Kidney epithelial cell (primary cell): ENCODE results near the gene ENTR1. TPM values are rescaled to one million over a fixed set of nuclear protein-coding genes. Genes with fewer than 3 reads are reported as not detected.
A peak's percentile ranks its signal among the peaks of the same experiment; 100 is the strongest.

ENCODE experiments used
- DNase-seq: peaks from one replicate; pipeline ENCODE4 v3.0.0-alpha.2; 2010; ENCODE audit warnings: low read depth
- H3K27me3 ChIP-seq: 2 replicates; pipeline ENCODE4 v1.6.0; 2011; ENCODE audit warnings: low read length; ENCODE audit not compliant: control insufficient read depth, insufficient read depth
- H3K36me3 ChIP-seq: 2 replicates; pipeline ENCODE4 v1.5.1; 2011; ENCODE audit warnings: low read length; ENCODE audit not compliant: control insufficient read depth, insufficient read depth
- H3K4me3 ChIP-seq: 2 replicates; pipeline ENCODE4 v1.5.1; 2011; ENCODE audit warnings: low read depth, mild to moderate bottlenecking, control low read depth, low read length
- CTCF ChIP-seq: IDR thresholded peaks from 2 replicates; pipeline ENCODE4 v1.5.1; 2011; ENCODE audit warnings: mild to moderate bottlenecking, moderate library complexity, low read length, control low read depth, inconsistent platforms; ENCODE audit not compliant: insufficient read depth, poor library complexity, severe bottlenecking
- total RNA-seq: library from RNA; depleted of rRNA; stranded (reverse); fragments of >200 nt; gene quantifications from 2 replicates; pipeline ENCODE4 v1.2.3, GENCODE V29; 2015

The ENTR1 gene
- total RNA-seq, 1 donor from 2014 or later, result 71.4 TPM

- H3K4me3 ChIP-seq, result no peak overlapping the region
- peaks cover 6% of the 10 kb centered on the region for H3K36me3 ChIP-seq
- no peak for DNase-seq
- H3K27me3 ChIP-seq, result no peaks in the 10 kb centered on the region
- no peak for TF ChIP-seq CTCF
Observed at GRCh38 chr9:136418182-136419091, 8.0 kb upstream of the ENTR1 start.

GRCh38 chr9:136416914-136417313 lies 6.5 kb upstream of the ENTR1 start:
- Histone ChIP-seq H3K36me3 (peaks cover 7% of the 10 kb centered on the region), H3K4me3 (no peak overlapping the region), H3K27me3 (no peaks in the 10 kb centered on the region)
- no peak for TF ChIP-seq CTCF
- no peak for DNase-seq

GRCh38 chr9:136416427-136416826 lies 6.0 kb upstream of the ENTR1 start:
- DNase-seq, result no peak
- Histone ChIP-seq H3K36me3 (peaks cover 7% of the 10 kb centered on the region), H3K4me3 (no peak overlapping the region), H3K27me3 (no peaks in the 10 kb centered on the region)
- TF ChIP-seq CTCF, result no peak

- TF ChIP-seq CTCF, result no peak
- Histone ChIP-seq H3K4me3 (no peak overlapping the region), H3K36me3 (peaks cover 7% of the 10 kb centered on the region), H3K27me3 (no peaks in the 10 kb centered on the region)
- DNase-seq, result no peak
Observed at GRCh38 chr9:136412962-136413361, 2.5 kb upstream of the ENTR1 start.

GRCh38 chr9:136411378-136411777 lies 964 bp upstream of the ENTR1 start:
- Histone ChIP-seq H3K36me3 (peaks cover 8% of the 10 kb centered on the region), H3K27me3 (no peaks in the 10 kb centered on the region), H3K4me3 (peak overlapping the region; percentile 96)
- no peak for TF ChIP-seq CTCF
- no peak for DNase-seq
